Naive B cell (primary cell): ENCODE data around the gene PRKG1. TPM values are rescaled to one million over a fixed set of nuclear protein-coding genes. Genes with fewer than 3 reads are reported as not detected.

Experiments used
- ATAC-seq, 2 donors: fragments of 150-1000 bp; cut with Tn5 transposase; 2 replicates each; pipeline ENCODE4 v1.10.0; 2021; ENCODE audit warnings: low read depth in 2 of 2, mild to moderate bottlenecking in 2 of 2, moderate library complexity in 2 of 2
- DNase-seq: peaks from one replicate; pipeline ENCODE4 v3.0.0; 2022
- H3K27ac Mint-ChIP-seq, 6 donors: one replicate each; pipeline ENCODE4 v1.8.0; 2020 to 2022; ENCODE audit warnings: mild to moderate bottlenecking in 6 of 6, mixed read lengths in 6 of 6, moderate library complexity in 5 of 6, inconsistent platforms in 2 of 6
- H3K27me3 Mint-ChIP-seq, 3 donors: one replicate each; pipeline ENCODE4 v1.8.0; 2021 to 2022; ENCODE audit warnings: mixed read lengths in 3 of 3, mild to moderate bottlenecking in 1 of 3
- H3K36me3 Mint-ChIP-seq, 2 donors: one replicate each; pipeline ENCODE4 v1.8.0; 2020 to 2022; ENCODE audit warnings: mixed read lengths in 2 of 2, inconsistent platforms in 1 of 2, mild to moderate bottlenecking in 1 of 2
- H3K4me1 Mint-ChIP-seq, 3 donors: one replicate each; pipeline ENCODE4 v1.8.0; 2020 to 2022; ENCODE audit warnings: mixed read lengths in 3 of 3, inconsistent platforms in 1 of 3, mild to moderate bottlenecking in 1 of 3, moderate library complexity in 1 of 3
- H3K4me3 Mint-ChIP-seq, 8 donors: one replicate each; pipeline ENCODE4 v1.8.0; 2020 to 2022; ENCODE audit warnings: mild to moderate bottlenecking in 8 of 8, mixed read lengths in 8 of 8, moderate library complexity in 8 of 8, inconsistent platforms in 2 of 8
- H3K9me3 Mint-ChIP-seq, 7 donors: one replicate each; pipeline ENCODE4 v1.8.0; 2020 to 2022; ENCODE audit warnings: mixed read lengths in 7 of 7, mild to moderate bottlenecking in 5 of 7, inconsistent platforms in 2 of 7, moderate library complexity in 1 of 7
- polyA plus RNA-seq, 6 donors: library from polyadenylated mRNA; unstranded; fragments of 300-500 nt; fragmentation: Illumina TruSeq; gene quantifications; one replicate each; pipeline ENCODE4 v1.2.3, GENCODE V29; 2021; ENCODE audit warnings: low read depth in 6 of 6

Gene PRKG1
- polyA plus RNA-seq, 6 donors from 2014 or later = 0.21 TPM; not detected in 5

DNA sequence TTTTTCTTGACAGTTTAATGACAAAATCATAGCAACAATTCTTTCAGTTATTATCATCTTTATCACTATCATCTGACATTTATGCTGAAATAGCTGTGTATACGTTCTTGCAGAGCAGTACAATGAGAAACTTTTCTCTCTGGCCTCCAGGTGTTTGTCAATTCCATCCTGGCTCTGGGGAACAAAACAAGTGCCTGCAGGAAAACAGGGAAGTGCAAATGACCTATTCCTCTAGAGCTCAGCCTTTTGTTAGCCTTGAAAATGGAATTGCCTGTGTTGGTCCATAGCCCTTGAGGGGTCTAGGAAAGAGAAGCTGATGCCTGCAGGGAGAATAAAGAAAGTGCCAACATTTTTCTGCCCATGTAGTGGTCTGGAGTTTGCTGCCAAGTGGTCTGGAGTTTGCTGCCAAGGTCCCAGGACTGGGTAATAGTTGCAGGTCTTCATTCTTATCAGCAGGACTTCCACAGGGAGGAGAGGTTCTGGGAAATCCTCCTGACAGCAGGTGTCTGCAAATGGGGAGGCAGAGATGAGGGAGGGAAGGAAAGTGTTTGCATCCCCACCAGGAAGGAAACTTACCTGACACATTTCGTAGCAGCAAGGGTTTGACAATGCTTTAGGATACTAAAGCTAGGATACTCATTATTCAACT is 635.2 kb downstream of the PRKG1 start:
- Mint-ChIP-seq H3K4me3 (no peak overlapping the region), H3K36me3 (no peaks in the 10 kb centered on the region), H3K27me3 (peaks cover 14 to 27% (median 25%) of the 10 kb centered on the region in 3 donors), H3K9me3 (no peaks in the 10 kb centered on the region), H3K27ac (no peak overlapping the region), H3K4me1 (no peaks in the 10 kb centered on the region)
- DNase-seq (no peak), ATAC-seq (no peak)

DNA sequence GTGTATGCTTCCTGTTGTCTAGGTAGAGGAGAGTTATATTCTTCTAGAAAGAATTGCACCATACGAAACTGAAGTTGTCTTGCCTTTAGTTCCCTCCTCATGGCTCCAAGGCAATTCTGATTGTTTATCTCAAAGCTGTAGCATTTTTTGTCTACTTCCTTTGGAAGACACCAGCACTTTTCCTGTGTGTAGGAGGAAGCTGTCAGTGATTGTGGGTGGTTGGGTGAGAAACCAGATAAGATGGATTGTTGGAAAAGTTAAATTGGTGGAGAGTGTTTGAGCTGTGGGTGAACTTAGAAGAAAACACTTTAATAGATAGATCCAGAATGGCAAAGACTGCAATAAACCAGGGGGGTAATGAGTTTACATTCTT is 637.2 kb downstream of the PRKG1 start:
- Mint-ChIP-seq H3K36me3 (no peaks in the 10 kb centered on the region), H3K9me3 (no peaks in the 10 kb centered on the region), H3K27me3 (peaks cover 23 to 34% (median 26%) of the 10 kb centered on the region in 3 donors), H3K4me3 (no peak overlapping the region), H3K27ac (no peak overlapping the region), H3K4me1 (no peaks in the 10 kb centered on the region)
- no peak for ATAC-seq
- DNase-seq = no peak

DNA sequence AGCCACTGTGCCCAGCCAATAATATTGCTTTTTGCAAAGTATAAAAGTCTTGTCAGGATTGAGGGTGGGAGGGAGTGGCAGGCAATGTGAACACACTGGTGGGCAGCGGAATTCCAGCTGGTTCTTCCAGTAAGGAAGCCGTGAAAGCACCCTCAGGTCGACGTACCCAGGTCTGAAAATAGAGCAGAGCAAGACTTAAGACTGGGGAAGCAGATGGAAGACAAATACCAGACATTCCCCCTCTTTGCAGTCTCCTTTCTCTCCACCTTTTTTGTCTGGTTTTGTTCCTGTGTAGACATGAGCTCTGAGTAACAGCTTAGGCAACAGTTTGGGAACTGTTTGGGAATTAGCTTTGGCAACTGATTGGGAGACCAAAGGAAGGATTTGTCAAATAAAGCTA is 642.7 kb downstream of the PRKG1 start:
- Mint-ChIP-seq H3K27ac (no peak overlapping the region), H3K4me3 (no peak overlapping the region)

DNA sequence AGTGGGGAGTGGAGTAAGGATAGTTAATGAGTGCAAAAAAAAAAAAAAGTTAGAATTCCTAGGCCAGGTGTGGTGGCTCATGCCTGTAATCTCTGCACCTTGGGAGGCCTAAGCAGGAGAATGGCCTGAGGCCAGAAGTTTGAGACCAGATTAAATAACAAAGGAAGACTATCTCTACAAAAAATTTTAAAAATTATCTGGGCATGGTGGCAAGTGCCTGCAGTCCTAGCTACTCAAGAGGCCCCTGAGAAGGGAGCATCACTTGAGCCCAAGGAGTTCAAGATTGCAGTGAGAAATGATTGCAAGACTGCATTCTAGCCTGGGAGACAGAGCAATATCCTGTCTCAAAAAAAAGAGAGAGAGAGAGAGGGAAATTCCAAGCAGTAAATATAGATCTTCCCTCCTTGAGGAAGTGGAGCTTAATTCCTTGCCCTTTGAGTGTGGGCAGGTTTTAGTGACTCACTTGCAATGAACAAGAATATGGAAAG is 644.6 kb downstream of the PRKG1 start:
- Mint-ChIP-seq H3K27me3 (peaks cover 21 to 34% (median 34%) of the 10 kb centered on the region in 3 donors), H3K27ac (no peak overlapping the region)
- no peak for ATAC-seq

More for the DNA sequence above, 642.7 kb downstream of the PRKG1 start:
- DNase-seq (no peak), ATAC-seq (no peak)
- Mint-ChIP-seq H3K27me3 (peaks cover 21 to 34% (median 34%) of the 10 kb centered on the region in 3 donors), H3K36me3 (no peaks in the 10 kb centered on the region), H3K4me1 (no peaks in the 10 kb centered on the region), H3K9me3 (no peaks in the 10 kb centered on the region)

DNA sequence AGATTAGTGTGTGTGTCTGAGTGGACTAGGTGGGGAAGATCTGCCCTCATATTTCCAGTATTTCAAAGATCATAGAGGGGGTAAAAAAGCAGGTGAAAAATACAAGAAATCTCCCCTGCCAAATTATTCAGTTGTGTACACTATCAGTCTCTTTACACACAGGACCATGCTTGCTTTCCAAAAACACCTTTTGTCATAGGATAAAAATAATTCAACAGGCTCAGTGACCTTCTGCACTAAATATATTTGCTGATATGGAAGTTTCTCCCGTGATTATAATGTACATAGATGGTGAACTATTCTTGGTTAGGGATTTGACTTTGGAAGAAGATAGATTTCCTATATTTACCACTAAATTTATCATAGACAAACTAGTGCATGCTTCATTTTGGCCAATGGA is 649.8 kb downstream of the PRKG1 start:
- H3K4me1 Mint-ChIP-seq = no peaks in the 10 kb centered on the region

More for the DNA sequence above, 644.6 kb downstream of the PRKG1 start:
- no peaks in the 10 kb centered on the region for H3K4me1 Mint-ChIP-seq
- DNase-seq = no peak
- H3K4me3 Mint-ChIP-seq = no peak overlapping the region
- no peaks in the 10 kb centered on the region for H3K36me3 Mint-ChIP-seq
- peaks cover 0 to 7% (median 0%) of the 10 kb centered on the region in 7 donors for H3K9me3 Mint-ChIP-seq

DNA sequence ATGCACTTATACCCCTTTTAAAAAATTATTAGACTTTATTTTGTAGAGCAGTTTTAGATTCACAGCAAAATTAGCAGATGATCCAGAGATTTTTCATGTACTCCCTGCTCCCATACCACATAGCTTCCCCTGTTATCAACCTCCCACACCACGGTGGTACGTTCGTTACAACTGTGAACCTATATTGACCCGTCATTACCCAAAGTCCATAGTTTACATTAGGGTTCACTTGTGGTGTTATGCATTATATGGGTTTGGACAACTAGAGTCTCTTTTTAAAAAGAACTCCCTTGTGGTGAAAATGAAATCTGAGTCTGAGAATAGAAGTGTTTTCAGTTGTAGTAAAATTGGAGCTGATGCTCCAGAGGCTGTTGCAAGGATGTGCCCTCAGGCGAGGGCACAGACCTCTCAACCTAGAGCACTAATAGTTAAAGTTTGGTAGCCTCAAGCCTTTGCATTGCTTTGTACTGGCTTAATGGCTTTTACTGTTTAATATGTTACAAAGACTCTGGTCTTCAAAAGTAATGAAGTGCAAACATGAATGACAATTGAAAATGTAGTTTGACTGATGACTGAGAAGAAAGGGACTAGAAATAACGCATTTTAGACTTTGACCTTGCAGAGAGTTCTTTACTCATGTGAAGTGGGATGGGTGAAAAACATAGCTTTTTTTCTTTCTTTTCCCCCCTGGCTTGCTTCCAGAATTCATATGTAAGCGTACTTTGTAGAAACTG is 655.7 kb downstream of the PRKG1 start:
- ATAC-seq (no peak), DNase-seq (no peak)
- Mint-ChIP-seq H3K27ac (no peak overlapping the region), H3K9me3 (no peaks in the 10 kb centered on the region), H3K4me3 (no peak overlapping the region), H3K36me3 (no peaks in the 10 kb centered on the region), H3K4me1 (no peaks in the 10 kb centered on the region), H3K27me3 (peaks cover 0 to 5% (median 5%) of the 10 kb centered on the region in 3 donors)

More for the DNA sequence above, 649.8 kb downstream of the PRKG1 start:
- Mint-ChIP-seq H3K4me3 (no peak overlapping the region), H3K27ac (peak overlapping the region in 1 of 6 donors; percentile 7), H3K27me3 (peaks cover 0 to 9% (median 3%) of the 10 kb centered on the region in 3 donors), H3K9me3 (peaks cover 0 to 7% (median 0%) of the 10 kb centered on the region in 7 donors), H3K36me3 (no peaks in the 10 kb centered on the region)
- ATAC-seq (no peak), DNase-seq (no peak)

DNA sequence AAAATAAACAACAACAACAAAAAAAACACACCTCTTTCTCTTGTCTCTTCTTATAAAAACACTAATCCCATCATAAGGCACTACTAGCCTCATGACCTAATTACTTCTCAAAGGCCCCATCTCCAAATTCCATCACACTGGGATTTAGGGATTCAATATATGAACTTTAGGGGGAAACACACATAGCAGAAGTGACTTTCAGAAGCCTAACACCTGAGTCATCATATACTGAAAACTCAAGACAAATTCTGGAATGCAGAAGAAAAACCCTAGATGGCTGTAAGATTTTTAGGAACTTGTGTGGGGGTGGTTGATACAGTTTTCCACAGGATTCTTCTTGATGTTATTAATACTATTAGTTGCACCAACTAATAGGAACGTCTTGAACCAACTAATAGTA is 658.8 kb downstream of the PRKG1 start:
- no peak overlapping the region for H3K4me3 Mint-ChIP-seq
- H3K27ac Mint-ChIP-seq = no peak overlapping the region
- no peaks in the 10 kb centered on the region for H3K36me3 Mint-ChIP-seq
- no peak for ATAC-seq
- peaks cover 5 to 8% (median 5%) of the 10 kb centered on the region in 3 donors for H3K27me3 Mint-ChIP-seq
- no peaks in the 10 kb centered on the region for H3K4me1 Mint-ChIP-seq
- no peak for DNase-seq
- peaks cover 0 to under 1% (median 0%) of the 10 kb centered on the region in 7 donors for H3K9me3 Mint-ChIP-seq

DNA sequence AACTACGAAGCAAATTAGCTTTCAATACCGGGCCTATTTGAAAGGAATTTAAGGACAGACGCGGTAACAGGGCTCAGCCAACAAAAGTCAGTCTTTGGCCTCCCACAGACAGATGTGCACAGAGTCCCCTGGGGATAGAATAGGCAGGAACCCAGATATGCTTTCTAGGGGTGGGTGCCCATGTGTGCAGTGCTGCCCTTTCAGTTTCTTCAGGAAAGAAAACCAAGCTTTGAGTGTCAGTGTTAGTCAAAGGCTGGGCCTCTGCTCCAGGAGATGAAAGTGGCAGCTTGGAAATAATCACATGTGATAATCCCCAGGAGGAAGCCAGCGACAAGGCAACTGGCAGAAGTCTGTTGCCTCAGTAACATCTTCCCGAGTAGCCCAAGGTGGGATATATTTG is 668.9 kb downstream of the PRKG1 start:
- peaks cover 7 to 13% (median 12%) of the 10 kb centered on the region in 3 donors for H3K4me1 Mint-ChIP-seq
- peak overlapping the region in 2 of 6 donors; percentile 55 to 78 for H3K27ac Mint-ChIP-seq
- peak overlapping the region in 2 of 8 donors; percentile 6 to 20 for H3K4me3 Mint-ChIP-seq
- ATAC-seq (peak; percentile 68 to 71), DNase-seq (no peak)
- H3K36me3 Mint-ChIP-seq = no peaks in the 10 kb centered on the region
- peaks cover 0 to under 1% (median 0%) of the 10 kb centered on the region in 7 donors for H3K9me3 Mint-ChIP-seq
- no peaks in the 10 kb centered on the region for H3K27me3 Mint-ChIP-seq

DNA sequence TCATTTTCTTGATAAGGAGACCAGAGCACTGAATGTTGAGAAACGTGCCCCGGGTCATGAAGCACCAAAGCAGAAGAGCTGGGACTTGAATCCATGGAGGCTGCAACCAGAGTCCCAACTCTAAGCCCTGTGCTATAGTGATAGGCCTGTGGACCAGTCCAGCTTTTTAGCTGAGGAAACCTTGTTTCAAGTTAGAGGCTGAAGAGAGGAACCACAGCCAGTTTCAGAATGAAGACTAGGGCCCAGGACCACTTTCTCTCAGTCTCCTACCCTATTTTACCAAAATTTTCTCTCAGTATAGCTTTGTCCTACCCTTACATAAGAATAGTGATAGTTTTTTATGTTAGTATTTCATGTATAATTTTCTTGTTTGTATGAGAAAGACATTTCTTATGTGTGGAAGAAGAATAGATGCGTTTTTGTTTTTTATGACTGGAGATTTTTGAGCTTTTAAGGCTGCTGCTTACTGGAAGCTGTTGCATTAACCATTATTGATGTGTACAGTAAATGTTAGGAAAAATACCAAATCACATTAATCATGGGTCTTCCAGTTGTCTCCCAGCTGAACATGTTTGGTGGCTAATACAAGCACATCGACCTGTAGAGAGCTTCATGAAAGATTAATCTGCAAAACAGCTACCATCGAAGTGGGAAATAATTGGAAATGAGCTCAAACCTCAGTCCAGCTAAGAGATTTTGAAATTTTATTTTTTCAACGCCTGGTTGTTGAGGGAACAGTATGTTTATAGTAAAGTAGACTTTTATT is 670.1 kb downstream of the PRKG1 start:
- no peaks in the 10 kb centered on the region for H3K36me3 Mint-ChIP-seq
- no peak for DNase-seq
- no peaks in the 10 kb centered on the region for H3K27me3 Mint-ChIP-seq
- no peaks in the 10 kb centered on the region for H3K9me3 Mint-ChIP-seq
- H3K27ac Mint-ChIP-seq = no peak overlapping the region
- no peak overlapping the region for H3K4me3 Mint-ChIP-seq
- ATAC-seq = no peak
- H3K4me1 Mint-ChIP-seq = peaks cover 7 to 13% (median 12%) of the 10 kb centered on the region in 3 donors

DNA sequence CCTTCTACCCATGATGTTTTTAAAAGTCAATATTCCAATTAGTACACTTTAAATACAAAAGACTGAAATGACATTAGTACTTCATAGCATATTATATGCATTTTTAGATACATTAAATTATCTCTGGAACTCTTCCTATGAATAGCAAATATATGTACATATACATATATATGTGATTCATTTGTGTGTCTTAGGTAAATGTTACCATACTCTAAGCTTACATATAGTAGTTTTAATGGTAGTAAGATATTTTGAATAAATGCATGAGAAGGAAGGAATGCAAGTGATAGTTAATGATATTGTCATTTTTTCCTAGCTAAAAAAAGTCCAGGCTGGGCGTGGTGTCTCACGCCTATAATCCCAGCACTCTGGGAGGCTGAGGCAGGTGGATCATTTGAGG is 671.1 kb downstream of the PRKG1 start:
- H3K27ac Mint-ChIP-seq = no peak overlapping the region
- DNase-seq = no peak
- no peaks in the 10 kb centered on the region for H3K27me3 Mint-ChIP-seq
- peaks cover 7 to 13% (median 12%) of the 10 kb centered on the region in 3 donors for H3K4me1 Mint-ChIP-seq
- H3K4me3 Mint-ChIP-seq = no peak overlapping the region
- H3K9me3 Mint-ChIP-seq = no peaks in the 10 kb centered on the region
- no peaks in the 10 kb centered on the region for H3K36me3 Mint-ChIP-seq
- no peak for ATAC-seq

DNA sequence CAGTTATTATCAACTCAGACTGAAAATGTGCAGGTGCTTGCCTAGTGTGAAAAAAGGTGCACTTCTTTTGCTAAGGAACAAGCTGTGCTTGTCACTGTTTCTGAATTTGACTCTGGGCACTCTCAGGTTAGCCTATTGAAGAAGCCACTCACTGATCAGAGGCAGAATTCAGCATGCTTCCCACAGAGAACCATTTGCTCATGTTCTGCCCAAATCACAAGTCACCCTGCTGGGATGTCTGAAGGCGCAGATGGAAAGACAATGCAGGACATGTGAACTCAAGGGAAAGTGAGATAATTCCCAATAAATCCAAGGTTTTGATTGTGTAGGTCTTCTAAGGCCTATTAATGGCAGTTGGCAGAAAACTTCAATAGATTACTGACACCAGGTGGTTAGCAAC is 672.9 kb downstream of the PRKG1 start:
- Mint-ChIP-seq H3K27me3 (no peaks in the 10 kb centered on the region), H3K27ac (peak overlapping the region in 1 of 6 donors; percentile 87), H3K36me3 (no peaks in the 10 kb centered on the region), H3K4me1 (peaks cover 7 to 12% (median 12%) of the 10 kb centered on the region in 3 donors), H3K4me3 (no peak overlapping the region), H3K9me3 (no peaks in the 10 kb centered on the region)
- no peak for ATAC-seq
- no peak for DNase-seq

DNA sequence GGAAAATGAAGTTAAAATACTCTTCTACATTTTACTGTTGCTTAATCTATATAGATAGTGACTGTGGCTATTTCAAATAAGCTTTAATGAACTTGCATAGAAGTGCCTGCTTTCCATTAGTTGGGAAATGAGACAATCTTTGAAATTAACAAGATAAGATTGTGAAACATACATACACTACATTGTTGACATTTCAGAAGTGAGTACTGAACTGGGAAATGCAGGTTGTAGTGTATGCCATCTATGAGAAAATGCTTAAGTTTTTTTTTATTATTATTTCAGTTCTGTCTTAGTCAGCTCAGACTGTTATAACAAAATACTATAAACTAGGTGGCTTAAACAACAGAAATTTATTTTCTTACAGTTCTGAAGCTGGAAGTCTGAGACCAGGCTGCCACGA is 674.7 kb downstream of the PRKG1 start:
- H3K36me3 Mint-ChIP-seq = no peaks in the 10 kb centered on the region
- H3K27me3 Mint-ChIP-seq = no peaks in the 10 kb centered on the region
- no peaks in the 10 kb centered on the region for H3K9me3 Mint-ChIP-seq
- no peak for DNase-seq
- no peak overlapping the region for H3K27ac Mint-ChIP-seq
- H3K4me3 Mint-ChIP-seq = no peak overlapping the region
- no peaks in the 10 kb centered on the region for H3K4me1 Mint-ChIP-seq
- ATAC-seq = no peak

DNA sequence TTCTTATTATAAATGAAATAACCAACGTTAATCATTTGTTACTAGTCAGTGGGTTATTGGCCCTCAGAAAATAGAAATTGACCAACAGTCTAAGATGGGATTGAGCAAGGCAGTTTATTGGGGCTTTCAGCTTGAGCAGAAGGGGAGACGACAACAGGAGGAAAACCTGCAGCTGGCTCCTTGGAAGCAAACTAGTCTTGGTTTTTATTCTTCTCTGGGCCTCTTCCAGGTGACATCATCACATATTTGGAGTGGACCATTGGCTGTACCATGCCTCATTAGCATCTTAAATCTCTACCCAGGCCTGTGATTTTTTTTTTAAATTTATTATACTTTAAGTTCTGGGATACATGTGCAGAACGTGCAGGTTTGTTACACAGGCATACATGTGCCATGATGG is 684.1 kb downstream of the PRKG1 start:
- Mint-ChIP-seq H3K27me3 (peaks cover 0 to 5% (median 0%) of the 10 kb centered on the region in 3 donors), H3K27ac (no peak overlapping the region), H3K4me1 (no peaks in the 10 kb centered on the region), H3K4me3 (no peak overlapping the region), H3K9me3 (peaks cover 0 to 5% (median 0%) of the 10 kb centered on the region in 7 donors), H3K36me3 (no peaks in the 10 kb centered on the region)
- DNase-seq = no peak
- ATAC-seq = no peak
